ENCODE results near the gene UNC79. TPM values are rescaled to one million over a fixed set of nuclear protein-coding genes. Genes with fewer than 3 reads are reported as not detected.

Gene UNC79
- total RNA-seq, 1 donor from 2014 or later, result not detected

- Mint-ChIP-seq H3K27ac (no peak overlapping the region), H3K27me3 (ENCODE audit: low read depth) (peaks cover 2% of the 10 kb centered on the region), H3K9me3 (no peaks in the 10 kb centered on the region), H3K36me3 (ENCODE audit: low read depth) (no peaks in the 10 kb centered on the region), H3K4me1 (ENCODE audit: low read depth) (no peaks in the 10 kb centered on the region), H3K4me3 (ENCODE audit: low read depth) (no peak overlapping the region)
- DNase-seq (ENCODE audit: low spot score), result no peak
- intact Hi-C loops (cut with micrococcal nuclease), result no loop called here
Measured at GRCh38 chr14:93733631-93734030, 302.9 kb downstream of the UNC79 start.

- H3K9me3 Mint-ChIP-seq, result no peaks in the 10 kb centered on the region
- intact Hi-C loops (cut with micrococcal nuclease), result no loop called here
- H3K27ac Mint-ChIP-seq, result no peak overlapping the region
- no peak for DNase-seq (ENCODE audit: low spot score)
- H3K27me3 Mint-ChIP-seq (ENCODE audit: low read depth), result peaks cover 2% of the 10 kb centered on the region
- H3K4me1 Mint-ChIP-seq (ENCODE audit: low read depth), result no peaks in the 10 kb centered on the region
- H3K4me3 Mint-ChIP-seq (ENCODE audit: low read depth), result no peak overlapping the region
- no peaks in the 10 kb centered on the region for H3K36me3 Mint-ChIP-seq (ENCODE audit: low read depth)
Measured at GRCh38 chr14:93734086-93734822, 303.5 kb downstream of the UNC79 start.

GRCh38 chr14:93735206-93735605 lies 304.5 kb downstream of the UNC79 start:
- H3K36me3 Mint-ChIP-seq (ENCODE audit: low read depth), result no peaks in the 10 kb centered on the region
- no peak for DNase-seq (ENCODE audit: low spot score)
- no peak overlapping the region for H3K27ac Mint-ChIP-seq
- intact Hi-C loops (cut with micrococcal nuclease), result no loop called here
- no peaks in the 10 kb centered on the region for H3K9me3 Mint-ChIP-seq
- H3K4me3 Mint-ChIP-seq (ENCODE audit: low read depth), result no peak overlapping the region
- H3K27me3 Mint-ChIP-seq (ENCODE audit: low read depth), result peaks cover 4% of the 10 kb centered on the region
- no peaks in the 10 kb centered on the region for H3K4me1 Mint-ChIP-seq (ENCODE audit: low read depth)

GRCh38 chr14:93736378-93737014 lies 305.8 kb downstream of the UNC79 start:
- Mint-ChIP-seq H3K27me3 (ENCODE audit: low read depth) (peaks cover 4% of the 10 kb centered on the region), H3K4me3 (ENCODE audit: low read depth) (no peak overlapping the region), H3K4me1 (ENCODE audit: low read depth) (no peaks in the 10 kb centered on the region), H3K36me3 (ENCODE audit: low read depth) (no peaks in the 10 kb centered on the region), H3K9me3 (no peaks in the 10 kb centered on the region), H3K27ac (no peak overlapping the region)
- no peak for DNase-seq (ENCODE audit: low spot score)
- intact Hi-C loops (cut with micrococcal nuclease), result no loop called here

- intact Hi-C loops (cut with micrococcal nuclease), result no loop called here
- Mint-ChIP-seq H3K9me3 (no peaks in the 10 kb centered on the region), H3K4me3 (ENCODE audit: low read depth) (no peak overlapping the region), H3K27ac (no peak overlapping the region), H3K27me3 (ENCODE audit: low read depth) (peaks cover 4% of the 10 kb centered on the region), H3K4me1 (ENCODE audit: low read depth) (no peaks in the 10 kb centered on the region), H3K36me3 (ENCODE audit: low read depth) (no peaks in the 10 kb centered on the region)
- no peak for DNase-seq (ENCODE audit: low spot score)
Measured at GRCh38 chr14:93737634-93738033, 306.9 kb downstream of the UNC79 start.

- Mint-ChIP-seq H3K27ac (no peak overlapping the region), H3K4me3 (ENCODE audit: low read depth) (no peak overlapping the region), H3K27me3 (ENCODE audit: low read depth) (peaks cover 4% of the 10 kb centered on the region), H3K36me3 (ENCODE audit: low read depth) (no peaks in the 10 kb centered on the region), H3K9me3 (no peaks in the 10 kb centered on the region), H3K4me1 (ENCODE audit: low read depth) (no peaks in the 10 kb centered on the region)
- intact Hi-C loops (cut with micrococcal nuclease), result no loop called here
- no peak for DNase-seq (ENCODE audit: low spot score)
Measured at GRCh38 chr14:93741556-93742230, 311.0 kb downstream of the UNC79 start.

- DNase-seq (ENCODE audit: low spot score), result no peak
- Mint-ChIP-seq H3K27ac (no peak overlapping the region), H3K27me3 (ENCODE audit: low read depth) (peaks cover 2% of the 10 kb centered on the region), H3K9me3 (no peaks in the 10 kb centered on the region), H3K36me3 (ENCODE audit: low read depth) (no peaks in the 10 kb centered on the region), H3K4me1 (ENCODE audit: low read depth) (no peaks in the 10 kb centered on the region), H3K4me3 (ENCODE audit: low read depth) (no peak overlapping the region)
- intact Hi-C loops (cut with micrococcal nuclease), result no loop called here
Measured at GRCh38 chr14:93742761-93743160, 312.0 kb downstream of the UNC79 start.

- no peaks in the 10 kb centered on the region for H3K9me3 Mint-ChIP-seq
- intact Hi-C loops (cut with micrococcal nuclease), result no loop called here
- H3K27me3 Mint-ChIP-seq (ENCODE audit: low read depth), result peaks cover 2% of the 10 kb centered on the region
- H3K36me3 Mint-ChIP-seq (ENCODE audit: low read depth), result no peaks in the 10 kb centered on the region
- H3K4me3 Mint-ChIP-seq (ENCODE audit: low read depth), result no peak overlapping the region
- no peaks in the 10 kb centered on the region for H3K4me1 Mint-ChIP-seq (ENCODE audit: low read depth)
- H3K27ac Mint-ChIP-seq, result no peak overlapping the region
- no peak for DNase-seq (ENCODE audit: low spot score)
Measured at GRCh38 chr14:93743270-93744060, 312.7 kb downstream of the UNC79 start.

GRCh38 chr14:93744176-93744575 lies 313.4 kb downstream of the UNC79 start:
- H3K9me3 Mint-ChIP-seq, result no peaks in the 10 kb centered on the region
- H3K4me1 Mint-ChIP-seq (ENCODE audit: low read depth), result no peaks in the 10 kb centered on the region
- no peak overlapping the region for H3K27ac Mint-ChIP-seq
- no peak overlapping the region for H3K4me3 Mint-ChIP-seq (ENCODE audit: low read depth)
- intact Hi-C loops (cut with micrococcal nuclease), result no loop called here
- H3K27me3 Mint-ChIP-seq (ENCODE audit: low read depth), result peaks cover 2% of the 10 kb centered on the region
- no peaks in the 10 kb centered on the region for H3K36me3 Mint-ChIP-seq (ENCODE audit: low read depth)
- DNase-seq (ENCODE audit: low spot score), result no peak

GRCh38 chr14:93744876-93745275 lies 314.1 kb downstream of the UNC79 start:
- Mint-ChIP-seq H3K36me3 (ENCODE audit: low read depth) (no peaks in the 10 kb centered on the region), H3K9me3 (no peaks in the 10 kb centered on the region), H3K4me3 (ENCODE audit: low read depth) (no peak overlapping the region), H3K4me1 (ENCODE audit: low read depth) (no peaks in the 10 kb centered on the region), H3K27ac (no peak overlapping the region), H3K27me3 (ENCODE audit: low read depth) (no peaks in the 10 kb centered on the region)
- DNase-seq (ENCODE audit: low spot score), result no peak
- intact Hi-C loops (cut with micrococcal nuclease), result no loop called here

- Mint-ChIP-seq H3K4me3 (ENCODE audit: low read depth) (no peak overlapping the region), H3K27ac (no peak overlapping the region), H3K9me3 (no peaks in the 10 kb centered on the region), H3K4me1 (ENCODE audit: low read depth) (no peaks in the 10 kb centered on the region), H3K36me3 (ENCODE audit: low read depth) (no peaks in the 10 kb centered on the region), H3K27me3 (ENCODE audit: low read depth) (no peaks in the 10 kb centered on the region)
- no peak for DNase-seq (ENCODE audit: low spot score)
- intact Hi-C loops (cut with micrococcal nuclease), result no loop called here
Measured at GRCh38 chr14:93745603-93746273, 315.0 kb downstream of the UNC79 start.

GRCh38 chr14:93747102-93747501 lies 316.4 kb downstream of the UNC79 start:
- H3K36me3 Mint-ChIP-seq (ENCODE audit: low read depth), result no peaks in the 10 kb centered on the region
- intact Hi-C loops (cut with micrococcal nuclease), result no loop called here
- H3K27me3 Mint-ChIP-seq (ENCODE audit: low read depth), result no peaks in the 10 kb centered on the region
- H3K27ac Mint-ChIP-seq, result no peak overlapping the region
- H3K9me3 Mint-ChIP-seq, result no peaks in the 10 kb centered on the region
- H3K4me3 Mint-ChIP-seq (ENCODE audit: low read depth), result no peak overlapping the region
- no peaks in the 10 kb centered on the region for H3K4me1 Mint-ChIP-seq (ENCODE audit: low read depth)
- no peak for DNase-seq (ENCODE audit: low spot score)

Measured in activated T-helper 2 cell treated with anti-CD3 and anti-CD28 coated beads, Interferon-gamma antibody, Interleukin-2, Interleukin-4, amounts not matched to agents 10 μg/mL and 5 μg/mL and 100 μg/mL, durations not matched to agents 14 hours and 24 hours and 36 hours (primary cell).